NCI-H2107 (cell line): ENCODE data around the gene GCHFR.

Experiments used
- DNase-seq: peaks from one replicate; lab custom pipeline; 2025; lab: John Stamatoyannopoulos, UW

Gene GCHFR

GRCh38 chr15:40754883-40755811, 8.7 kb upstream of the GCHFR start, which contains the start of gene RMDN3:
TSS of gene RMDN3 (minus strand) at chr15:40755254. CDS start at chr15:40754783, 471 bp downstream.
- peak; percentile 85 for DNase-seq

- DNase-seq = no peak
These were observed 8.1 kb upstream of the GCHFR start for GRCh38 chr15:40755812-40756208.

GRCh38 chr15:40756938-40757337, 6.9 kb upstream of the GCHFR start:
- no peak for DNase-seq

GRCh38 chr15:40759961-40760360, 3.9 kb upstream of the GCHFR start:
- DNase-seq = no peak

GRCh38 chr15:40762919-40763800, 708 bp upstream of the GCHFR start:
- peak; percentile 12 for DNase-seq

- no peak for DNase-seq
These were observed 798 bp downstream of the GCHFR start for GRCh38 chr15:40764629-40765103.

- no peak for DNase-seq
These were observed 2.4 kb downstream of the GCHFR start for GRCh38 chr15:40766194-40766815.

- no peak for DNase-seq
These were observed 3.3 kb downstream of the GCHFR start for GRCh38 chr15:40766906-40767837.

- DNase-seq = no peak
These were observed 4.1 kb downstream of the GCHFR start for GRCh38 chr15:40767838-40768500.

- no peak for DNase-seq
These were observed 4.8 kb downstream of the GCHFR start for GRCh38 chr15:40768521-40769273.

GRCh38 chr15:40769274-40770146, 5.6 kb downstream of the GCHFR start, which contains the start of gene C15orf62:
TSS of gene C15orf62 (plus strand) at chr15:40769980. CDS start at chr15:40770496, 516 bp downstream.
- DNase-seq = no peak

- DNase-seq = no peak
These were observed 6.4 kb downstream of the GCHFR start for GRCh38 chr15:40770147-40770721.

GRCh38 chr15:40771242-40771641, 7.4 kb downstream of the GCHFR start:
- DNase-seq = no peak

- no peak for DNase-seq
These were observed 8.1 kb downstream of the GCHFR start for GRCh38 chr15:40772014-40772413.

- DNase-seq = no peak
These were observed 9.6 kb downstream of the GCHFR start for GRCh38 chr15:40773496-40773895.

GRCh38 chr15:40773902-40774301, 10.0 kb downstream of the GCHFR start:
- DNase-seq = no peak

- no peak for DNase-seq
These were observed 11.1 kb downstream of the GCHFR start for GRCh38 chr15:40775007-40775406.
